Measurements from ENCODE around the gene TBC1D2.
A peak's percentile ranks its signal among the peaks of the same experiment; 100 is the strongest.

Gene TBC1D2

DNA sequence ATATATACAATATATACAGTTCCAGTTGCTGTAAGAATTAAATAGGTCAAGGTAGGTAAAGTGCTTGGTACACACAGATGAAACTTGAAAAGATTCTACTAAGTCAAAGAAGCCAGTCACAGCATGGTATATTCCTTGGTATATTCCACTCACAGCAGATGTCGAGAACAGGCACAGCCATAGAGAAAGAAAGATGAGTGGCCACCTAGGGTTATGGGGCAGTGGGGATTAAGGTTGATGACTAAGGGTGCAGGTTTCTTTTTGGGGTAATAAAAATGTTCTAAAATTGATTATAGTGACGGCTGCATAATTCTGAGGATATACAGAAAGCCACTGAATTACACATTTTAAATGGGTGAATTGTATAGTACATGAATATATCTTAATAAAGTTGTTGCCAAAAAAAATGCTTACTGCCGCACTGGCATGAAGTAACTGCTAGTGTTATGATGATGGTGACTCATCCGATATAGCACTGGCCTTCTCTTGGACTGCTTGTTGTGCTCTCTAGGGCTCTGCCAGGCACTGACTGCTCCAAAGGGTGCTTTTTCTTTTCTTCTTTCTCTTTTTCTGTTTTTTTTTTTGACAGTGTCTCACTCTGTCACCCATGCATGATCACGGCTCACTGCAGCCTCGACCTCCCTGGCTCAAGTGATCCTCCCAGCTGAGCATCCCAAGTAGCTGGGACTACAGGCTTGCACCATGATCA is 23.5 kb downstream of the TBC1D2 start:
- Histone ChIP-seq H3K36me3 (ENCODE audit: control insufficient read depth, insufficient read depth, low read length) (no peaks in the 10 kb centered on the region), H3K9ac (ENCODE audit: low read length) (no peak overlapping the region), H3K4me1 (ENCODE audit: control insufficient read depth, insufficient read depth, low read length) (peaks cover 26% of the 10 kb centered on the region), H3K27me3 (ENCODE audit: control insufficient read depth, insufficient read depth, low read length) (no peaks in the 10 kb centered on the region), H3K9me3 (ENCODE audit: control insufficient read depth, low read length) (no peaks in the 10 kb centered on the region), H3K4me3 (ENCODE audit: low read length) (no peak overlapping the region)

- no peaks in the 10 kb centered on the region for H3K9me3 ChIP-seq (ENCODE audit: control insufficient read depth, low read length)
- no peak overlapping the region for H3K4me3 ChIP-seq (ENCODE audit: low read length)
- no peak overlapping the region for H3K9ac ChIP-seq (ENCODE audit: low read length)
- H3K27me3 ChIP-seq (ENCODE audit: control insufficient read depth, insufficient read depth, low read length), result no peaks in the 10 kb centered on the region
- H3K4me1 ChIP-seq (ENCODE audit: control insufficient read depth, insufficient read depth, low read length), result peaks cover 38% of the 10 kb centered on the region
- no peaks in the 10 kb centered on the region for H3K36me3 ChIP-seq (ENCODE audit: control insufficient read depth, insufficient read depth, low read length)
Measured at GRCh38 chr9:98230789-98231188, 24.7 kb downstream of the TBC1D2 start.

GRCh38 chr9:98230304-98230703 is 25.1 kb downstream of the TBC1D2 start:
- Histone ChIP-seq H3K27me3 (ENCODE audit: control insufficient read depth, insufficient read depth, low read length) (no peaks in the 10 kb centered on the region), H3K9me3 (ENCODE audit: control insufficient read depth, low read length) (no peaks in the 10 kb centered on the region), H3K4me3 (ENCODE audit: low read length) (no peak overlapping the region), H3K36me3 (ENCODE audit: control insufficient read depth, insufficient read depth, low read length) (no peaks in the 10 kb centered on the region), H3K9ac (ENCODE audit: low read length) (no peak overlapping the region), H3K4me1 (ENCODE audit: control insufficient read depth, insufficient read depth, low read length) (peaks cover 42% of the 10 kb centered on the region)

- H3K27me3 ChIP-seq (ENCODE audit: control insufficient read depth, insufficient read depth, low read length), result no peaks in the 10 kb centered on the region
- H3K9me3 ChIP-seq (ENCODE audit: control insufficient read depth, low read length), result no peaks in the 10 kb centered on the region
- peaks cover 49% of the 10 kb centered on the region for H3K4me1 ChIP-seq (ENCODE audit: control insufficient read depth, insufficient read depth, low read length)
- no peaks in the 10 kb centered on the region for H3K36me3 ChIP-seq (ENCODE audit: control insufficient read depth, insufficient read depth, low read length)
- no peak overlapping the region for H3K4me3 ChIP-seq (ENCODE audit: low read length)
- no peak overlapping the region for H3K9ac ChIP-seq (ENCODE audit: low read length)
Measured at GRCh38 chr9:98229620-98230019, 25.8 kb downstream of the TBC1D2 start.

DNA sequence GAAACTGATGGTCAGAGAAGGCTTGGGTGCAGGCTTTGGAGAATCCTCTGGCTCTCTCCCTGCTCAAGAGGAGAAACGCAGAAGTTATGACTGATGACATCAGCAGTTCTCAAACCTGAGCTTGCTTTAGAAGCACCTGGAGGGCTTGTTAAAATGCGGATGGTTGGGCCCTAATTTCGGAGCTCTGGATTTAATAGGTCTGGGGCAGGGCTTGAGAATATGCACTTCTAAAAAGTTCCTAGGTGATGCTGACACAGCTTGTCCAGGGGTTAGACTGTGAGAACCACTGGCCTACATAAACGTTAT is 26.4 kb downstream of the TBC1D2 start:
- H3K27me3 ChIP-seq (ENCODE audit: control insufficient read depth, insufficient read depth, low read length), result no peaks in the 10 kb centered on the region
- H3K4me3 ChIP-seq (ENCODE audit: low read length), result no peak overlapping the region
- peaks cover 49% of the 10 kb centered on the region for H3K4me1 ChIP-seq (ENCODE audit: control insufficient read depth, insufficient read depth, low read length)
- no peak overlapping the region for H3K9ac ChIP-seq (ENCODE audit: low read length)
- no peaks in the 10 kb centered on the region for H3K9me3 ChIP-seq (ENCODE audit: control insufficient read depth, low read length)
- no peaks in the 10 kb centered on the region for H3K36me3 ChIP-seq (ENCODE audit: control insufficient read depth, insufficient read depth, low read length)

- no peak overlapping the region for H3K4me3 ChIP-seq (ENCODE audit: low read length)
- H3K4me1 ChIP-seq (ENCODE audit: control insufficient read depth, insufficient read depth, low read length), result peaks cover 50% of the 10 kb centered on the region
- H3K9me3 ChIP-seq (ENCODE audit: control insufficient read depth, low read length), result no peaks in the 10 kb centered on the region
- H3K9ac ChIP-seq (ENCODE audit: low read length), result peak overlapping the region; percentile 9
- no peaks in the 10 kb centered on the region for H3K36me3 ChIP-seq (ENCODE audit: control insufficient read depth, insufficient read depth, low read length)
- no peaks in the 10 kb centered on the region for H3K27me3 ChIP-seq (ENCODE audit: control insufficient read depth, insufficient read depth, low read length)
Measured at GRCh38 chr9:98228392-98229089, 26.9 kb downstream of the TBC1D2 start.

DNA sequence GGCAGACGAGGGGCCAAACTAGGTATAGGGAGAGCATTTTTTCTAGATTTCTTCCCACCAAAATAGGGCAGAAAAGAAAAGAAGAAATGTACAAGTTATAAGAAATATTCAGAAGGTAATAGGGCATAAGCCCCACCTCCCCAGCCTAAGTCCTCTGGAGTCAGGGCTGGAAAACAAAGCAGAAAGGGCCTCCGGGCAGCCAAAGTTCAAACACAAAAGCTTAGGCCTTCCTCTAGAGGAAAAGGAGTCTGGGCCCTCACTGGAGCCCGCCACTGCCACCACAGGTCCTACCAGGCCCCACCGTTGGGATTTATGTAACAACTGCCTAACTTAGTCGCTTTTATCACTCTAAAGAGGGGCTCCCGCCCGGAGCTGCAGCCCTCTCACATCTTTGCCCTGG is 27.6 kb downstream of the TBC1D2 start:
- Histone ChIP-seq H3K4me1 (ENCODE audit: control insufficient read depth, insufficient read depth, low read length) (peaks cover 57% of the 10 kb centered on the region), H3K4me3 (ENCODE audit: low read length) (no peak overlapping the region), H3K9ac (ENCODE audit: low read length) (peak overlapping the region; percentile 9), H3K36me3 (ENCODE audit: control insufficient read depth, insufficient read depth, low read length) (no peaks in the 10 kb centered on the region), H3K27me3 (ENCODE audit: control insufficient read depth, insufficient read depth, low read length) (no peaks in the 10 kb centered on the region), H3K9me3 (ENCODE audit: control insufficient read depth, low read length) (no peaks in the 10 kb centered on the region)

DNA sequence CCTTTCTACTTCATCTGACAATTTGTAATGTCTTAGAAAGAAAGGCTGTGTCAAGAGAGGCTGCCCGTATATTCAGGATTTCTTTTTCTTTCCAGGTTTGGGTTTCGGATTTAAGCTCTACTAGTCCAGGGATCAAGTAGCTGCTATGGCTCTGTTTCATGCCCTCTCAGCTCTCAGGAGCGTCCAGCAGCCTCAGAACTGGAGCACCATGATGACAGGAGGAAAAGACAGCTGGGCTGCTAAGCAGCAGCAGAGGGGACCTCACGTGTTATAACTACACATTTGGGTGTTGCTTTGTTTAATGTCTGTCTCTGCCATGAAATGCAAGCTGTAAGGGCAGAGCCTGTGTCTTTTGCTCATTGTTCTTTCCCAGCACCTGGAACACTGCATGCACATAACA is 28.5 kb downstream of the TBC1D2 start:
- no peaks in the 10 kb centered on the region for H3K9me3 ChIP-seq (ENCODE audit: control insufficient read depth, low read length)
- no peak overlapping the region for H3K4me3 ChIP-seq (ENCODE audit: low read length)
- no peaks in the 10 kb centered on the region for H3K27me3 ChIP-seq (ENCODE audit: control insufficient read depth, insufficient read depth, low read length)
- no peaks in the 10 kb centered on the region for H3K36me3 ChIP-seq (ENCODE audit: control insufficient read depth, insufficient read depth, low read length)
- H3K4me1 ChIP-seq (ENCODE audit: control insufficient read depth, insufficient read depth, low read length), result peaks cover 58% of the 10 kb centered on the region
- H3K9ac ChIP-seq (ENCODE audit: low read length), result peak overlapping the region; percentile 50

DNA sequence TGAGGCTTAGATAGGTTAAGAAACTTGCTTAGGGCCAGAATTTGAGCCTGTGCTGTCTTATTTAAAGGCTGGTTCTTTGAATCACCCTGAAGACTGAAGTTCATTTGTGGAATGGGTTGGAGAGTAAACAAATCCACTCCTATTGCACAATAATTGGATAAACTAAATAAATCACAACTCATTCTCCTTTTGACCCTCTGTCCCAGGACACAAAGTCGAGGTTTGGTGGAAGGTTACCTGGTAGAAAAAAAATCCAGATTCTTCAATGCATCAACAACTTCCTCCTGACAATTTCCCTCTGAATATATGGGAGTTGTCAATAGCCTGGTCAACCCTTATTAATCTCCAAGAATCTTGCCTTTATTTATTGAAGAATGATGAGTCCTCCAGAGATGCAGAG is 28.9 kb downstream of the TBC1D2 start:
- Histone ChIP-seq H3K4me3 (ENCODE audit: low read length) (peak overlapping the region; percentile 26), H3K4me1 (ENCODE audit: control insufficient read depth, insufficient read depth, low read length) (peaks cover 58% of the 10 kb centered on the region), H3K36me3 (ENCODE audit: control insufficient read depth, insufficient read depth, low read length) (no peaks in the 10 kb centered on the region), H3K9me3 (ENCODE audit: control insufficient read depth, low read length) (no peaks in the 10 kb centered on the region), H3K9ac (ENCODE audit: low read length) (peak overlapping the region; percentile 50), H3K27me3 (ENCODE audit: control insufficient read depth, insufficient read depth, low read length) (no peaks in the 10 kb centered on the region)

- H3K36me3 ChIP-seq (ENCODE audit: control insufficient read depth, insufficient read depth, low read length), result no peaks in the 10 kb centered on the region
Measured at GRCh38 chr9:98225015-98225442, 30.4 kb downstream of the TBC1D2 start.

DNA sequence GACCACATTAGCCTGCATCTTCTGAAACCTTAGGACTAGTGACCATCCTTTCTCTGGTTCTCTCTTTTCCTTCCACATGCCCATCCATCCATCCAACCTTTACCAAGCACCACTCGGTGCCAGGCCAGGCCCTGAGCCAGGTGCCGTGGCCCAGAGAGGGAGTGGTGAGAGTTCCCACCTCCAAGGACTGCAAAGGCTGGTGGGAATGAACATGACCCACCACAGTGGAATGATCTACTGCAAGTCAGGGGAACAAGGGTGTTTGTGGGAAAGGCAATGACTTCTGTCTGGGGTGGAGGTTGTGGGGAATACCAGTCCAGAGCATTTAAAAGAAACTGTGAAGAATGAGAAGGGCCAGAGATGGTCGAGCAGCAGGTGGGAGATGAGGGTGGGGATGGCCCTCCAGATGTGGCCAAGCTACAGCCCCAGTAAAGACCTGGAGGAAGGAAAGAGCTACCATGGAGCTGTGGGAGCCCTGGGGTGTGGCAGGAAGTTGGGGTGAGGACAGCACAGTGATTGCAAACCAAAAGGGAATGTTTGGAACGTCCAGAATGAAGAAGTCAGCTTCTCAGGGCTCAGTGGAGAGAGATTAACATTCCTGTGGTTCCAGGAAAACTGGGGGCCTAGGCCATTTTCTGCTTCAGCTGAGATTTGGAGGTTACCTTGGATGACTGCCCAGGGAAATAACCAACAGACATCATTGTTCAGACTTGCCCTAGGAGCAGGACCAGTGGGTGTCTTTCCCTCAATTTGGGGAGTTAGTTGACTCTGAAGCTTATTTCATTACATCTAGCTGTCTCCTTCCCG is 32.4 kb downstream of the TBC1D2 start:
- no peaks in the 10 kb centered on the region for H3K9me3 ChIP-seq (ENCODE audit: control insufficient read depth, low read length)
- no peak overlapping the region for H3K9ac ChIP-seq (ENCODE audit: low read length)
- no peaks in the 10 kb centered on the region for H3K36me3 ChIP-seq (ENCODE audit: control insufficient read depth, insufficient read depth, low read length)
- H3K4me1 ChIP-seq (ENCODE audit: control insufficient read depth, insufficient read depth, low read length), result peaks cover 41% of the 10 kb centered on the region
- H3K4me3 ChIP-seq (ENCODE audit: low read length), result no peak overlapping the region
- H3K27me3 ChIP-seq (ENCODE audit: control insufficient read depth, insufficient read depth, low read length), result no peaks in the 10 kb centered on the region

More at GRCh38 chr9:98225015-98225442, 30.4 kb downstream of the TBC1D2 start:
- H3K27me3 ChIP-seq (ENCODE audit: control insufficient read depth, insufficient read depth, low read length), result no peaks in the 10 kb centered on the region
- H3K9ac ChIP-seq (ENCODE audit: low read length), result no peak overlapping the region
- no peaks in the 10 kb centered on the region for H3K9me3 ChIP-seq (ENCODE audit: control insufficient read depth, low read length)
- no peak overlapping the region for H3K4me3 ChIP-seq (ENCODE audit: low read length)
- peaks cover 48% of the 10 kb centered on the region for H3K4me1 ChIP-seq (ENCODE audit: control insufficient read depth, insufficient read depth, low read length)

- Histone ChIP-seq H3K4me3 (ENCODE audit: low read length) (no peak overlapping the region), H3K27me3 (ENCODE audit: control insufficient read depth, insufficient read depth, low read length) (no peaks in the 10 kb centered on the region), H3K4me1 (ENCODE audit: control insufficient read depth, insufficient read depth, low read length) (peaks cover 21% of the 10 kb centered on the region), H3K36me3 (ENCODE audit: control insufficient read depth, insufficient read depth, low read length) (no peaks in the 10 kb centered on the region), H3K9me3 (ENCODE audit: control insufficient read depth, low read length) (no peaks in the 10 kb centered on the region), H3K9ac (ENCODE audit: low read length) (no peak overlapping the region)
Measured at GRCh38 chr9:98220911-98221310, 34.5 kb downstream of the TBC1D2 start.
